Kidney (tissue), 22 donors: Measurements from ENCODE around the gene OR1N1. TPM values are rescaled to one million over a fixed set of nuclear protein-coding genes. Genes with fewer than 3 reads are reported as not detected.

Experiments used
- DNase-seq, 5 donors: peaks; one replicate each; pipeline ENCODE4 v3.0.0-alpha.2; 2013 to 2020
- FAIRE-seq: peaks from 2 replicates; lab custom pipeline; 2012; peaks lifted over from hg19 to GRCh38; lab: Jason Lieb, UNC
- H3K27ac ChIP-seq, 2 donors: one replicate each; pipeline ENCODE4 v1.7.0; 2013; ENCODE audit warnings: low read depth in 2 of 2, low read length in 2 of 2, inconsistent platforms in 1 of 2
- H3K27me3 ChIP-seq: one replicate; pipeline ENCODE4 v1.7.1; 2013; ENCODE audit warnings: low read length, inconsistent platforms; ENCODE audit not compliant: control insufficient read depth, insufficient read depth
- H3K36me3 ChIP-seq, 3 donors: one replicate each; pipeline versions ENCODE4 v1.7.0 to v1.7.1; 2013; ENCODE audit warnings: low read length in 3 of 3, control low read depth in 1 of 3, inconsistent platforms in 1 of 3; ENCODE audit not compliant: insufficient read depth in 3 of 3, control insufficient read depth in 2 of 3
- H3K4me1 ChIP-seq, 3 donors: one replicate each; pipeline versions ENCODE4 v1.7.0 to v1.7.1; 2013; ENCODE audit warnings: low read length in 3 of 3, inconsistent platforms in 1 of 3, low read depth in 1 of 3; ENCODE audit not compliant: control insufficient read depth in 2 of 3, insufficient read depth in 2 of 3
- H3K4me3 ChIP-seq, 3 donors: one replicate each; pipeline versions ENCODE4 v1.7.0 to v1.8.1; 2013; ENCODE audit warnings: low read length in 3 of 3, control low read depth in 1 of 3, inconsistent platforms in 1 of 3
- H3K9ac ChIP-seq, 3 donors: one replicate each; pipeline versions ENCODE4 v1.7.0 to v1.7.1; 2013; ENCODE audit warnings: low read length in 3 of 3, control low read depth in 1 of 3, inconsistent platforms in 1 of 3
- H3K9me3 ChIP-seq, 3 donors: one replicate each; pipeline versions ENCODE4 v1.7.0 to v1.7.1; 2013; ENCODE audit warnings: low read length in 3 of 3, control low read depth in 1 of 3, inconsistent platforms in 1 of 3; ENCODE audit not compliant: control insufficient read depth in 2 of 3, insufficient read depth in 1 of 3
- CTCF ChIP-seq: IDR thresholded peaks from 3 replicates; pipeline ENCODE4 v1.5.1; 2012; ENCODE audit warnings: mild to moderate bottlenecking, moderate library complexity, borderline replicate concordance; ENCODE audit not compliant: insufficient read depth; ENCODE audit errors: extremely low read depth
- intact Hi-C: fragments of 100-400 bp; cut with DNase I; formaldehyde crosslinking; loops from one replicate; pipeline ENCODE4 v1.11.1; 2022
- long read RNA-seq, 10 donors: library from polyadenylated mRNA in 1 of 10; unstranded in 1 of 10; transcript quantifications; one replicate each; pipeline ENCODE4 v2.0.0 and lab custom pipeline, GENCODE V29; 2021 to 2026
- polyA plus RNA-seq: library from polyadenylated mRNA; stranded (reverse); fragments of 350-450 nt; fragmentation: Illumina TruSeq; extraction: RNeasy Lipid Tissue Mini Kit (QIAGEN cat#74804); gene quantifications from one replicate; pipeline ENCODE4 v1.2.3, GENCODE V29; 2014; ENCODE audit warnings: low read depth, low replicate concordance; ENCODE audit not compliant: insufficient read depth
- total RNA-seq: library from RNA; stranded (reverse); fragmentation: NEBNext Ultra II Directional; extraction: Animal tissue kit (Norgen Biotek cat#: 25700); gene quantifications from one replicate; pipeline ENCODE4 v1.2.1, GENCODE V29; 2021
- donor health status: control.
- donor health status: control.
- donor health status: control.
- donor health status: control.
- donor health status: control.
- donor health status: DM: yes; HTN: yes; CAD: no.
- donor health status: Normal renal cell carcinoma (clear cell type).

Gene OR1N1
- not detected for total RNA-seq
- not detected for polyA plus RNA-seq
- long read RNA-seq, donor 1: 0 reads
- long read RNA-seq, donor 2: 0 reads
- long read RNA-seq, donor 3: 0 reads
- long read RNA-seq, donor 4: 0 reads
- long read RNA-seq, donor 5: 0 reads
- long read RNA-seq, donor 6: 0 reads
- long read RNA-seq, donor 7: 0 reads
- long read RNA-seq, donor 8: 0 reads
- long read RNA-seq, donor 9: 0 reads
- long read RNA-seq, donor 10: 0 reads

GRCh38 chr9:122527193-122527592, at the start of gene OR1N1:
OR1N1 (minus strand) TSS chr9:122527293; CDS start chr9:122527293, 0 bp downstream.
- Histone ChIP-seq H3K9me3 (no peaks in the 10 kb centered on the region), H3K36me3 (no peaks in the 10 kb centered on the region), H3K4me1 (no peaks in the 10 kb centered on the region), H3K9ac (no peak within 1 kb of the TSS), H3K4me3 (no peak within 1 kb of the TSS), H3K27me3 (no peaks in the 10 kb centered on the region), H3K27ac (no peak within 1 kb of the TSS)
- no peak for TF ChIP-seq CTCF
- FAIRE-seq (no peak), DNase-seq (no peak)
- intact Hi-C loops: no loop called here

GRCh38 chr9:122572456-122572855, 45.4 kb upstream of the OR1N1 start:
- Histone ChIP-seq H3K36me3 (no peaks in the 10 kb centered on the region), H3K27me3 (no peaks in the 10 kb centered on the region), H3K9ac (no peak overlapping the region), H3K4me3 (no peak overlapping the region), H3K27ac (no peak overlapping the region), H3K4me1 (no peaks in the 10 kb centered on the region), H3K9me3 (no peaks in the 10 kb centered on the region)
- intact Hi-C loops: no loop called here
- FAIRE-seq (no peak), DNase-seq (no peak)
- no peak for TF ChIP-seq CTCF

GRCh38 chr9:122567901-122568300, 40.8 kb upstream of the OR1N1 start:
- H3K9ac ChIP-seq: no peak overlapping the region
- no peaks in the 10 kb centered on the region for H3K9me3 ChIP-seq
- FAIRE-seq: no peak
- TF ChIP-seq CTCF: no peak
- intact Hi-C loops: no loop called here
- no peaks in the 10 kb centered on the region for H3K36me3 ChIP-seq
- H3K27ac ChIP-seq: no peak overlapping the region
- no peaks in the 10 kb centered on the region for H3K4me1 ChIP-seq
- H3K27me3 ChIP-seq: no peaks in the 10 kb centered on the region
- H3K4me3 ChIP-seq: no peak overlapping the region
- no peak for DNase-seq
